Glomerular visceral epithelial cell (primary cell): Measurements from ENCODE around the gene WSB2.
"Not testable (repeated sequence)": the region's sequence is repeated elsewhere in the genome, so short reads cannot be mapped to it uniquely, and the experiment has no call there.

Experiments
- DNase-seq: peaks from one replicate; pipeline ENCODE4 v3.0.0-alpha.2; 2016; ENCODE audit errors: extremely low spot score

The WSB2 gene

DNA sequence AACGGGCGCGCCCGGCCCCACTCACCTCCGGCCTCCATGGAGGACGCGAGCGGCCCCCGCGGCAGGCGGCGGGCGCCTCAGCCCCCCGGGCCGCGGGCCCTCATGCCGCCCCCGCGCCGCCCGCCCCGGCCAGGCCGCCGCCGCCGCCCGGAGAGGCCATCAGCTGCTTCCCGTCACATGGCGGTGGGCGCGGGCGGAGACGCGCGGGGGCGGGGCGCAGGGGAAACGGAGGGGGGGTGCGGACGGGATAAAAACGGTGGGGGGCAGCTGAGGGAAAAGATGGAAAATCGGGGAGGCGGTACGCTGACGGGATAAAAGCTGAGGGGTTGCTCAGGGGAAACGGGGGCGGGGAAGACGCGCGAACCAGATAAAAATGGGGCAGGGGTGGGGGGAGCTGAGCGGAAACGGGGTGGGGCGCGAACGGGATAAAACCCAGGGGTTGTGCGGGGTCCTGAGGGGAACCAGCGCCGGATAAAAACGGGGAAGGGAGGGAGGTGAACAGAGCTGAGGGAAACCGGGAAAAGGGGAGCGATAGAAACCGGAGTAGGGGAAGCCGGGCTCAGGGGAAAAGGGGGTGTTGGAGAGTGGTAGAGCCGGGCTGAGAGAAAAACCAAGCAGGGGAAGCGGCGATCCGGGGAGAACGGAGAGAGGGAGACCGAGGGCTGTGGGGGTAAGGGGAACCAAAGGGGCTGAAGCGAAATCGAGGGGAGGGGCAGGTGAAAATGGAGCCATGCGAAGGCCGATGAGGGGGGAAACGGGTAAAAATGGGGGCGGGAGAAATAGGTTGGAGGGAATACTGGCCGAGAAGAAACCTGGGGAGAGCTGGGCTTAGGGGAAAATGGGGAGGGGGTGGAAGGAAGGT, at the start of gene WSB2:
TSS of gene WSB2 (minus strand) at position 169 of the 862 bp plus-strand sequence. CDS start at position 38, 131 bp downstream.
- DNase-seq = peak; percentile 75

DNA sequence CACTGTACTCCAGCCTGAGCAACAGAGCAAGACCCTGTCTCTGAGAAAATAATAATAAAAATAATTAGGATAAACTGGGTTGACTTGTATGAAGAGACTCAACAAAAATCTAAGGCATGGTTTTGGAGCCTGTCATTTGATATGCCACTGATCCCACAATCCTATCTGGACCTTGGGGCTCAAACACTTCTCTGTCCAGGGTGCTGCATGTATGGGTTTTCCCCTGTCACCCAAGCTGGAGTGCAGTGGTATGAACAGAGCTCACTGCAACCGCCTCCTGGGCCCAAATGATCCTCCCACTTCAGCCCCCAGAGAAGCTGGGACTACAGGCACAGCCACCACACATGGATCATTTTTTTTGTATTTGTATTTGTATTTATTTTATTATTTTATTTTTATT, 48.1 kb upstream of the WSB2 start:
- no peak for DNase-seq

DNA sequence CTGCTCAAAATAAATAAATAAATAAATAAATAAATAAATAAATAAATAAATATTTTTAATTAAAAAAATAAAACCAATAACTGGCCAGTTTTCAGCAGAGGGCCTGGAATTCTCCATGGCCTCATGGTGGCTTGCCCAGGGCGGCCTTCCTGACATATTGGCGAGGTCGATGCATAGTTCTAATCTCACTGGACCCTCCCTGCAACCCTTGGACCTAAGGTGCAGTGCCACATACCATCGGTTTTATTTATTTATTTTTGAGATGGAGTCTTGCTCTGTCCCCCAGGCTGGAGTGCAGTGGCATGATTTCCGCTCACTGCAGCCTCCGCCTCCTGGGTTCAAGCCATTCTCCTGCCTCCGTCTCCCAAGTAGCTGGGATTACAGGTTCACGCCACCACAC, 46.7 kb upstream of the WSB2 start:
- DNase-seq = no peak

DNA sequence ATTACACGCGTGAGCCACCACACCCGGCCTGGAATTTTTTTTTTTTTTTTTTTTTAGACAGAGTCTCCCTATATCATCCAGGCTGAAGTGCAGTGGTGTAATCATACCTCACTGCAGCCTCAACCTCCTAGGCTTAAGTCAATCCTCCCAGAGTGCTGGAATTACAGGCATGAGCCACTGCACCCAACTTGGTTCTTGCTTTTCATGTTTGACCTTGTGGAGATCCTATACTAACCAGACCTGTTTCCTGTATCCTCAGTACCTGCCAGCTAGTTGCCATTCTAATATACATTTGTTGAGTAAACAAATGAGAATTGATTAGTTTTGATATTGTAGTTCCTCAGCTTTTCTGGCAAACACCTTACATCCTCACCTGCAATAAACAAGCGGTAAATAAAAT, 46.0 kb upstream of the WSB2 start:
- DNase-seq = no peak

DNA sequence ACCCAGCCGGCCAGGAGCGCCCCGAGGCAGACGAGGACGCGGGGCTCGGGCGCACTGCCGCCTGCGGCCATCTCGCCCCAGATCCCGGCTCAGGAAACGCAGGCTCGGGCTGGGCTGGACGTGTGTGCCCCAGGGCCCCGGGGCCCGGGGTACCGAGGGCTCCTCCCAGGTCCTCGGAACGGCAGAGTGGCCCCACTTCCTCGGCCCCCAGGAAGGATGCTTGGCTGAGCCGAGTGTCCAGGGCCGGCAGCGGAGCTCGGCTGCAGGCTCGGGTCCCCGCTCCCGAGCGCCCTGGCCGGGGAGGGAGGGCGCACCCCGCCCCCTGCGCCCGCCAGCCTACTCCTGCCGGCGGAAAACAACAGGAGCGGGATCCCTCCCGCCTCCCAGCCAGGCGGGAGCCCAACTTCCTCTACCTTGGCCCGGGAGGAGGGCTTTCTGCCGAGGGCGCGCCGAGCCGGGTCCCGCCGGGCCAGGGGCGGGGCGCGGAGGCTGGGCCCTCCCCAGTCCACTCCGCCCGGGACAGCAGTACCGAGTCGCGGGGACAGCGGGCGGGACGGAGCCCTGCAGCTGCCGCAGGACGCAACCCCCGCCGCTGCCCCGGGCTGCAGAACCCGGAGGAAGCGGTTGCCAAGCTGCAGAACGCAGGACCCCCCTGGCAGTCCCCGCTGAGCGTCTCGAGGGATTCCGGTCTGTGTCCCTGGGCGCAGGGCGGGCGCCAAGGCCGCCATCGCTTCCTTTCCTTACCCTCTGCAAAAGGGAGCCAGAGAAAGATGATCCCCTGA, 42.8 kb upstream of the WSB2 start, which contains the start of gene VSIG10:
TSS of gene VSIG10 (minus strand) at position 411 of the 782 bp plus-strand sequence. CDS start at position 71, 340 bp downstream.
- DNase-seq = peak; percentile 84

GRCh38 chr12:118103201-118103600, 42.2 kb upstream of the WSB2 start:
- peak; percentile 9 for DNase-seq

DNA sequence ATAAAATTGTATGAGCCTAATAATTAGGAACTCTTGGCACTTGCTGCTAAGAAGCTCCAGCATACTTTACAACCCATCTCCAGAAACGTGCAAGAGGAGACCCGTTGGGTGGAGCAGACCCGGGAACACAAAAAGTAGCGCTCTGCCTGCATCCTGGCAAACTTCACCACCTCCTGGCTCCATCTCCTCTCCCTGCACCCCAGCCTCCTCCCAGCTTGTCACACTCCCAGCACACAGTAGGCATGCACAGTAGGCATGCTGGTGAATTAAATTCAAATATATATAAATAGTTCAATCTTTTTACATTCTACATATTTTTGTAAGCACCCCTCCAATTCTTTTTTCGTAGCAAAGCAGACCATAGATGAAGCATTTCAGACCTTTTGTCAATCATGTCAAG, 41.6 kb upstream of the WSB2 start:
- DNase-seq = no peak

- DNase-seq = peak; percentile 88
Observed at GRCh38 chr12:118102070-118102469, 41.1 kb upstream of the WSB2 start.

DNA sequence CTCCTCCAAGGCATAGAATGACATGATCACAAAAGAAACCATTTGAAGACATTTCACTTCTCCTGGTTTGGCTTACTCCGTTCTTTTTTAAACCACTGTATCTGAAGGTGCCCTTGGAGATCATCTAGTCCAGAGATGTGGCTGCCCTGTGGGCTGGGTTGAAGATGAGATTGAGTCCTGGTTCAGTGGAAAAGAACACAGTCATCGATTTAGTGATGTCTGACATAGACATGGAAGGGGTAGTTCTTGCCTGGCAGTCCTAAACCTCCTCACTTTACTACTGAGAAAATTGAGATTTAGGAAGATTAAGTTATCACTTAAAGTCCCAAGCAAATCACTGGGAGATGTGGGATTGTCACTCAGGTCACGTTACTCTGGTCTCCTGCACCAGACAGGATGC, 40.1 kb upstream of the WSB2 start:
- no peak for DNase-seq

DNA sequence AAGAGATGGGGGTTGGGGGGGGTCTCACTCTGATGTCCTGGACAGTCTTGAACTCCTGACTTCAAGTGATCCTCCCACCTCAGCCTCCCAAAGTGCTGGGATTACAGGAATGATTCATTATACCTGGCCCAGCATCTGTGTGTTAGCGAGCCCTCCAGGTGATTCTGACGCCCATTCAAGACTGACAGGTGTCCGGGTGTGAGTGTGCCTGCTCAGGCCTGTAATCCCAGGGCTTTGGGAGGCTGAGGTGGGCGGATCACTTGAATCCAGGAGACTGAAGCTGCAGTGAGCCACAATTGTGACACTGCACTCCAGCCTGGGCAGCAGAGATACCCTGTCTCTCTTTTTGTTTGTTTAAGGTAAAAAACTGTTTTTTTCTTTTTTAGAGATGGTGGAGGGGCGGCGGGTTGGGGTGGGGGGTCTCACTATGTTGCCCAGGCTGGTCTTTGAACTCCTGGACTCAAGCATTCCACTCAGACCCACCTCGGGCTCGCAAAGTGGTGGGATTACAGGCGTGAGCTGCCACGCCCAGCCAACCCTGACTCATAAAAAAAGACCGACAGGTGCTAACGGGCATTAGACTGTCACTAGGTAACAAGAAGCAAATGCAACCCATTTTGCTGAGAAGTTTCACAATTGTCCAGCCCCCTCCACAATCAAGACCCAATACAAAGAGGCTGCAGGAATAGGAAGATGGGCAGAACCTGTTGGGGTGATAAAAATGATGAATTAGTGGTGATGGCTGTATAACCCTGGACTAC, 38.1 kb upstream of the WSB2 start:
- no peak for DNase-seq

DNA sequence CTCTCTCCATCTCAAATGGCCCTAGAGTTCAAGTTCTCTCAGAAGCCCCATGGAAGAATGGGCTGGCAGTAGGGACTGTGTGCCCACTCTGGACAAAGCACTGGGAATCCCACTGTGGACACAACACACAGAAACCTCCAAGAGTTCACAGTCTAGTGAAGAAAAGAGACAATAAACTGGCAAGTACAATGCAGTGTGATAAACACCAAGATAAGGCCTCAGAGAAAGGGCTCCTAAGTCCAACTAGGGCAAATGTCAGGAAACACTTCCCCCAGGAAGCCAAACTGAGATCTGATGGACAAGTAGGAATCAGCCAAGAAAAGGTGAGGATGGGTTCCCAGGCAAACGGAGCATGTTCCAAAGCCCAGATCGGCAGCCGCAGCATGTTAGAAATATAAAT, 37.4 kb upstream of the WSB2 start:
- DNase-seq = no peak

GRCh38 chr12:118094039-118094438, 33.1 kb upstream of the WSB2 start:
- no peak for DNase-seq

DNA sequence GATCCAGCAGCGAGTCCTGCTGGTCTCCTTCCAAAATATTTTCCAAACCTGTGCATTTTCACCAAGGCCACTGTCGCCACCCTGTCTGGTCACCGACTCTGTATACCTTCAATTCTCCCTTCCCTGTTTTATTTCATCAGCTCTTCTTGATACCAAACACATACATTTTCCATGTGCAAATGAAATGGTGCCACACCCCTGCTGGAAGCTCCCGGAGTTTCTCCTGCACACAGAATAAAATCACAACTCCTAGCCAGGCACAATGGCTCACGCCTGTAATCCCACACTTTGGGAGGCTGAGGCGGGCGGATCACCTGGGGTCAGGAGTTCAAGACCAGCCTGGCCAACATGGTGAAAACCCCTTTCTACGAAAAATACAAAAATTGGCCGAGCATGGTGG, 28.8 kb upstream of the WSB2 start:
- DNase-seq = no peak

DNA sequence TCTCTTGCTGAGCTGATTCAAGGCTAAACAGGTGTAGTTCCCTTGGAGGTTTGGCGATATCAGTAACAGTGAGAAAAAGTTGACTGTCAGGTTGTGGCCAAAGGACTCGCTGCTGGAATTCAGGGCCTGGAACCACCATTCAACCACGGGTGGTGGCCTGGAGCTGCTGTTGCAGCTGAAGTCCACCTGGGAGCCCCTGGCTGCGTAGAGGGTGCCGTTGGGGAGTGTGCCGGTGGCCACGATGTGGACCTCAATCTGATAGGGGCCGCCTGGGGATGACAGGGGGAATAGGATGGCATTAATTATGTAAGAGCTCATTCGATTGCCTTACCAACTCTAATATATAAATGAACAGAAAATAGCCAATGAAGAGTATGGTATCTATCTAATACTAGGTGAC, 21.2 kb upstream of the WSB2 start:
- no peak for DNase-seq

DNA sequence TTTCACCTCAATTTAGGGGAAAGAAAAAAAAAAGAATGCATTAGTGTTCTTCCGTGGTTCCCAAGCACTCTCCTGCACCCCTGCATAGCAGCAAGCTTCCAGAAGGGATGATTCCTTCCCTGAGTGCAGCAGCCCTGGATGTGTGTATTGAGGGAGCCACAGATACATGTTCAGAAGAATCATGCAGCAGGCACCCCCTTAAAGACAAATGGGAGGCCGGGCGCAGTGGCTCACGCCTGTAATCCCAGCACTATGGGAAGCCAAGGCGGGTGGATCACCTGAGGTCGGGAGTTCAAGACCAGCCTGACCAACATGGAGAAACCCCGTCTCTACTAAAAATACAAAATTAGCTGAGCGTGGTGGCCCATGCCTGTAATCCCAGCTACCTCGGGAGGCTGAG, 20.5 kb upstream of the WSB2 start:
- DNase-seq = not testable (repeated sequence)

DNA sequence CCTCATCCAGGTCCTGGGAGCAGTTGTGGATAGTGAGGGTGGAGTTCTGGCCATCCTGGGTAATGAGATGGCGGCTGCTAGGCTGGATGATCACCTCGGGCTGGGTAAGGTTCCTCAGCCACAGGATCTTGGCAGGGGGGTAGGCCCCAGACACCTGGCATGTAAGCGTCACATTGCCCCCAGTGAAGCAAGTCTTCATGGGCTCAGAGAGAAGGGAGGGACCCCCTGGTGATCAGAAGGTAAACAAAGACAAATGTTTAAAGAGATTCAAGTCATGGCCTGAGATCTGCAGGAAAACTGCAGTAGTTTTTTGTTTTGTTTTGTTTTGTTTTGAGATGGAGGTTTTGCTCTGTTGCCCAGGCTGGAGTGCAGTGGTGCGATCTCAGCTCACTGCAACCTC, 12.8 kb upstream of the WSB2 start:
- DNase-seq = no peak

DNA sequence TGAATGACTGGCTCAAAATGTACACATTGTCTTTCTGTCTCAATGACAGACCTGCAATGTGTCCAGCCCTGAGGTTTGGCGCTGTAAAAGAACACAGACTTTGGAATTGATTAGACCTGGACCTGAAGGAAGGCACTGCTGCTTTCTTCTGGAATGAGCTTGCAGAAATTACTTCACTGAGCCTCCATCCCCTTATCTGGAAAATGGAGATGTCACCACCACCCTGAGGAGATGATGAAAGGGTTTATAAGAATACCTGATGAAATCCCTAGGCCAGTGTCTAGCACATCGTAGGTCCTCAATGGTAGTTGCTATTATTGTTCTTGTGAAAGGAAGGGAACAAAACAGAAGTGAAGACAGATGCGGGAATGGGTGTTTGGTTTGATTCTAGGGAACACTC, 9.7 kb upstream of the WSB2 start:
- DNase-seq = no peak

- no peak for DNase-seq
Observed at GRCh38 chr12:118068445-118068844, 7.5 kb upstream of the WSB2 start.

- DNase-seq = no peak
Observed at GRCh38 chr12:118065380-118065779, 4.4 kb upstream of the WSB2 start.

DNA sequence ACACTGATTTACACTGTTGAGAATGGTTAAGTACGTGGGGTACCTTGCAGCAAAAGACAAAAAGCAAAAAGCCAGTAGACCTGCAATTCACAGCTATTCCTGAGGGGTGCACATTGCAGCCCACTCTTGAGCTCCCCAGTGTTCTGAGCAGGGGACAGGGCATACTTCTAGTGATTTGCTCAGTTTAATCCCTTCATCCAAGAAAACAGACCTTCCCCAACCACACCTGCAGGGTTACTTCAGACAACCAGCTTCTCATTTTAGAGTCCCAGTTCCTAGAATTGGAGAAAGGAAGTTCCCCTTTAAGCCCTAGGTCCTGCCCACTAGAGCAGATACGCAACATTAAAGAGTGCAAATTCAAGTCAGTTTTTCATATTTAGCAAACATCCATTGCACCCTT, 3.6 kb upstream of the WSB2 start:
- no peak for DNase-seq

DNA sequence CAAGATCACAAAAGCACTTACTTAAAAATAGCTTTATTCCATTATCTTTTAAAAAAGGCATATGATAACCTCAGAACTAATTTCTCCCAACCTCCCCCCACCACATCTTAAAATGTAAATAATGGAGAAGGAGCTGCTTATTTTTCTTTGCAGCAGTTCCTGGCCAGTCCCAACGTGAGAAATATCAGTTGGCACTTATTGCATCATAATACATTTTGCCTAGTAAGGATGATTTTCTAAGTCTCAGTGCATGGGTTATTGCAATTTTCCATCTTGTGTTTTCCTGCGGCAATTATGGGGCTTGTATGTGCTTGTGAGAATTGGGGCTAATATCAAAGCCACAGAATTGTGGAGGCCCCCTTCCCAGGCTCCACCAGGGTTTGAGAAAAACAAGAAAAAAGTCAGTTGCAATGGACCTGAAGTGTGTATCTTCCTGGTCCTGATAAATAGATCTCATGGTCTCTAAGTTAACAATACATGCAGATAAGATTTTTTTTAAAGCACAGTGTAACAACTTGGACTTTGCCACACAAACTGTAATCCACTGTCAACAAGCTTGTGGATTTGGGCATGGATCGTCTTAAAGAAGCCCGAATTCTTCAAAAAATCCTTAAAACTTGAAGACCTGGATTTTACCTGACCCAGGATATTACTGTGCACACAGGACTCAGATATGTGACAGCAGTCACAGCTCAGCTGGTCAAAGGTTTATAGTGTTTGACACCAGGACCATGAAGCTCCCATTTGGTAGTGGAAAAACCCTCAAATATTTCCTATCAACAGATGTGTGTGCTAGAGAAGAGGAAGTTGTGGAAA, 2.8 kb upstream of the WSB2 start:
- no peak for DNase-seq
